Measurements from ENCODE around the gene PIK3C2A.
A peak's percentile ranks its signal among the peaks of the same experiment; 100 is the strongest.

Gene PIK3C2A

DNA sequence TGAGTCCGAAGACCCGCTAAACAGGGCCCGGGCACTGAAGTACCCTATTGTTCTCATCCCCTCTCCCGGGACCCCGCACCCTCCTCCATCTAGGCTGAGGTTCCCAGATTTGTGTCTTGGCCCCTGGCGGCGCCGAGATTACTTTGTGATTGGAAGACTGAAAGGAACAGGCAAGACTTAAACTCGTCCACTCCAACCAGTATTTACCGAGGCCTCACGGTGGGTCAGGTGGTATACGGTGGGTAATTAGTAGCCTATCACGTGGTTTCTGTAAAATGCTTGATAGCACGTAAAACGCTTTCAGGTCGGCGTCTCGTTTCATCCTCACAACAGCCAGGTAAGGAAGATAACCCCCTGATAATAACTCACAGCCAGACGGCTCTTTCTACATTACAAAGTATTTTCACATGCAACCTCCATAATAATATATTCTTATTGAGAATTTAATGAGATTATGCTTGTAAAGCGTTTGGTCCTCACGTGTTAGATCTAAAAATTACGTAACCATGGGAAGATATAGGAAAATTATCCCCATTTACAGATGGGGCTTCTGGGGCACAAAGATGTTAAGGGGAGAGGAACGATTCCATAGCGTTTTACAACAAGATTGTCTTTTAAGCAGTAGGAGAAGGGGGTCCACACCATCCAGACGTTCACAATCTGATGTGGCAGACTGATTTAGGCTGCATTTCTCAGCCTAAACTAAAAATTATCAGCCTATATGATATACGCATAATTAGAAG is 642 bp upstream of the PIK3C2A start:
- DNase-seq = peak; percentile 61

DNA sequence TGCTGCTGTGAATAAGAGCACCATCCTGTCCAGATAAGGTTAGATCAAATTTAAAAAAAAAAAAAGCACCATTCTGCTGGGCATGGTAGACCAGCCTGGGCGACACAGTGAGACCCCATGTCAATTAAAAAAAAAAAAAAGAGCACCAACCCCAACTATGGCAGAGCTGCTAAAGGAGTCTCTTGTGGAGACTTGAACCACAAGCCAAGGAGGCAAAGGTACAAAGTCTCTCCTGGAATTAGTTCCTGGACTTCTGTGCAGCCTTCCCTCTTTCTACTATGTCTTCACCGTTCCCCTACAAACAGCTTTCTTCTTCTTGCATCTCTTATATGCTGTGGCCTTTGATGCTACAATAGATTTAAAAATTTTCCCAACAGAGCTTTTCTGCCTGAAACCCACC is 1.3 kb downstream of the PIK3C2A start:
- DNase-seq = no peak

DNA sequence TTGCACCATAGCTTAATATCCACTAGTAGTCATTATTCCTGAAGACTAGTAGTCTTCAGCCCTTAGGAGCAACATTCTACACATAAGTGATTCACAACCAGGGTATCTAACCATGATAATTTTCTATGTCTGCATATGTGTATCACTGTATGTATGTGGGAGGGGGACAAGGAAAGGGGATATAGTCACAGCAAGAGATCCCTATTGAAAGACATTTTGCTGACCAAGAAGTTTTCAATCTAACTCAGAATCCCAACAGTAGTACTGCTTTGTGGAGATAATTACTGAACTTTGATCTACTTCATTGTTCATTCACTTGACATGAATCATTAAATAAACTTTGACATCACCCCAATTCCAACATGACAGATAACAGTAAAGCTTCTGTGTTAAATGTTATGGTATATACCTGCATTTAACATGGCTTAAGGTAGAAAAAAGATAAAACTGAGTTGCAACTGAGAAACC is 10.3 kb downstream of the PIK3C2A start:
- DNase-seq = no peak

DNA sequence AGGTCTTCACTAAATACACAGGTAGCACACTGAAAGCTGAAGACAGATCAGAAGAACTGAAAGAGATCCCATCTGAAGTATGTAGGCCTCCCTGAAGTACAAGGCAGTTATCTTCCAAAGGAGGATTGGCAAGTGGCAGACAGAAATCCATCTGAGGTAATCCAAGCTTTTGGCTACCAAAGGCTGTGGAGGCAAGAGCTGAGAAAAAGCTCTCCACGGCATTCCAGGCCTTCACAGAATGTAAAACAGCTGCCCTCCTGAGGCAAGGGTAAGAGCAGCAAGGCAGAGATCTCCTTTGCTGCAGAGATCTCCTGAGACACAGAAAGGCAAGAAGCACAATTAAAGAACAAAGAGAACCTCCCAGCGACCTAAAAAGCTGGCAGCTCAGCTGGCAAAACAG is 19.1 kb downstream of the PIK3C2A start:
- no peak for DNase-seq

DNA sequence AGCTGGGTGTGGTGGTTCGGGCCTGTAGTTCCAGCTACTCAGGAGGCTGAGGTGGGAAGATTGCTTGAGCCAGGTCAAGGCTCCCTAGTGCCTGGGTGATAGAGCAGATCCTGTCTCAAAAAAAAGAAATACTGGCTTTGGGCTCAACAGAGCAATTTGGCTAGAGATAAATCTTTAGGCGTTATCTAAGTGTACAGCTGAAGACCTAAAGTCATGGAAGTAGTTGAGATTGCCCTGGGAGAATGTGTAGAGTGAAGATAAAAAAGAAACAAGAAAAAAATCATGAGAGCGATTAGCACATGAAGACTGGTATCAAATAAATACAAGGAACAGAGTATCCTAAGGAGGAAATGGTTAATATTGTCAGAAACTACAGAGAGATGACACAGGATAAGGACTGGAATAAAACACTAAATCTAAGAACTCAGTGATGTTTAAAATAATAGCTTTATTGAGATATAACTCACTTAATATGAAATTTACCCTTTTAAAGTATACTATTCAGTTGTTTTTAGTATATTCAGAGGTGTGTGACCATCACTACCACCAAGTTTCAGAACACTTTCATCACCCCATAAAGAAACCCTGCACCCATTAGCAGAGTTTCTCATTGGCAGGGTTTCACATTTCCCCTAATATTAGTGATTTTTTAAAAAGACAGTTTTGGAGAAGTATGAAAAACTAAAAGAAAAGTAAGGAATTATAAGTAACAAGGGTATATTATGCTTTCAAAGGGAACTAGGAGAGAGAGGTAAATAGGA is 20.7 kb downstream of the PIK3C2A start:
- no peak for DNase-seq

DNA sequence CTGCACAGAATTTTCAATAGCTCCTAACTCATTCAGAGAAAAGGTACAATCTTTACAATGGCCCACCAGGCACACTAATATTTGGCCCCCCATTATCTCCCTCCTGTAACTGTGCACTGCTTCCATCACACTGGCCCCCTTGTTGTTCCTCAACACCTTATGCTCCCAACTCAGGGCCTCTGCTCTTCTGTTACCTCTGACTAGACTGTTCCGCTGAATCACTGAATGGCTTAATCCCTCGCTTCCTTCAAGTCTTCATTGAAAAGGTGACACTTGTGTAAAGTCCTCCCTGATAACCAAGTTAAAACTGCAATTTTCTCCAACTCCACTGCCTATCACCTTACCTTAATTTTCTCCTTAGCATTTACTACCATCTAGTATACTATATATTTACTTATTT is 21.8 kb downstream of the PIK3C2A start:
- no peak for DNase-seq

DNA sequence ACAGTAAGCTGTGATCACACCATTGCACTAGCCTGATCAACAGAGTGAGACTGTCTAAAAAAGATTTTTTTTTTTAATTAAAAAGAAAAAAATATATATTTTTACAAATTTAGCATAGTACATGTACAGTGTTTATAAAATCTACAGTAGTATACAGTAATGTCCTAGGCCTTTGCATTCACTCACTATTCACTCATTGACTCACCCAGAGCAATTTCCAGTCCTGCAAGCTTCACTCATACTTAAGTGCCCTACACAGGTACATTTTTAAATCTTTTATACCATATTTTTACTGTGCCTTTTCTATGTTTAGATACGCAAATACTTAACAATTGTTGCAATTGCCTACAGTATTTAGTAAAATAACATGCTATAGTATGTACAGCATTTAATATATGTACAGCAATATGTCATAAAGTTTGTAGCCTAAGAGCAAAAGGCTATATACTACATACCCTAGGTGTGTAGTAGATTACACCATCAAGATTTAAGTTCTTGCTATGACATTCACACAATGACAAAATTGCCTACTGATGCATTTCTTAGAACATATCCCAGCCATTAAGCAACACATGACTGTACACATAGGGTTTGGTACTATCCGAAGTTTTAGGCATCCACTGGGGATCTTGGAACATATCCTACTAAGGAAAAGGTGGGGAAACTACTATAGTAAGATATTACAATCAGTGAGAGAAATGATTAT is 22.8 kb downstream of the PIK3C2A start:
- DNase-seq = no peak

DNA sequence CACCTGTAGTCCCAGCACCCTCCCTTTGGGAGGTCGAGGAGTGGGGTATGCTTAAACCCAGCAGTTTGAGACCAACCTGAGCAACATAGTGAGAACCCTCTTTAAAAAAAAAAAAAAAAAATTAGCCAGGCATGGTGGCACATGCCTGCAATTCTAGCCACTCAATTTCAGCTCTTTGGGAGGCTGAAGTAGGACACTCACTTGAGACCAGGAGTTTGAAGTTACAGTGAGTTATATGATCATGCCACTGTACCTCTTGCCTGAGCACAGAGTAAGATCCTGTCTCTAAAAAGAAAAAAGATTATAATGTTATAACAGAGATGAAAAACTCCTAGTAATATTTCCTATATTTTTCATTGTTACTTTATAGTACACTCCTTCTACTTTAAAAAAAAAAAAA is 23.9 kb downstream of the PIK3C2A start:
- DNase-seq = no peak

DNA sequence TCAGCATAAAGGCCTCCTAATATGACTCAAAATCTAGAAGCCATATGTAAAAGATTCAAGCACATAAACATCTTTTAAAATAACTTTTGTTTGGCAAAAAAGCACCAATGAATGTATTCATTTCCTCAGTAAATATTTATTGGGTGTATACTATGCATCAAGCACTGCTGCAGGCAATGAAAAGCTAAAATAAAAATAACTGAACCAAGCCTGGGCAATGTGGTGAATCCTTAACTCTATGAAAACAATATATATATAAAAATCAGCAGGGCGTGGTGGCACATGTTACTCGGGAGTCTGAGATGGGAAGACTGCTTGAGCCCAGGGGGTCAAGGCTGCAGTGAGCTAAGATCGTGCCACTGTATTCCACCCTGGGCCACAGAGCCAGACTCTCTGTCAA is 27.8 kb downstream of the PIK3C2A start:
- no peak for DNase-seq

DNA sequence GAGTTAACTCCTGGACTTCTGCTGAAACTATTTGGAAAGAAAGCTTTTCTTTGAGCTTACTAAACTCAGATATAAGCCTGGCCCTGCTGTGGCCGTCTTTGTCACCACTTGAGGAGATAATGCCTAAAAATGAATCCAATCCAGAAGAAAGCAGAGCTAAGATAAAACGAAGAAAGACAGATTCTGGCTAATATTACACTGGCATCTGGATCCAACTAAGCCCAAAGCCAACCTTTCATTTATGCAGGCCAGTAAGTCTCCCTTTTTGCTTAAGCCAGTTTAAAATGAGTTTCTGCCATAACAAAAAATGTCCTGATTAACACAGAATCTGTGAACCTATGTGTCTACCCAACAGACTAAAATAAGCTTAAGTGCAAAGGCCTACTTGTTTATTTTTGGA is 34.5 kb downstream of the PIK3C2A start:
- DNase-seq = no peak

DNA sequence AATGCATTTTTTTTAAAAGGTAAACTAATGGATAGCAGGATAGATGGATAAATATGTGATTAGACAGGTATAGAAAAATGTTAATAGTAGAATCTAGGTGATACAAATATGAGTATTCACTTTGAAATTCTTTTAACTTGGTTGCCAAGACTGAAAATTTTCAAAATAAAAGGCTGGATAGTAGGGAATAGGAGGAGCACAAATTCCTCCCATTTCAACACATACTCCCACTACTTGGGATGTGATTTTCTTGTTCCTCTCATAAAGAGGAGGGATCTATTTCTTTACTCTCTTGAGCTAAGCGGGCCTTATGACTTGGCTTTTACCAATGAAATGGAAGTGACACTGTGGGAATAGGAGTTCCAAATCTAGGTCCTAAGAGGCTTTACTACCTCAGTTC is 35.9 kb downstream of the PIK3C2A start:
- no peak for DNase-seq

DNA sequence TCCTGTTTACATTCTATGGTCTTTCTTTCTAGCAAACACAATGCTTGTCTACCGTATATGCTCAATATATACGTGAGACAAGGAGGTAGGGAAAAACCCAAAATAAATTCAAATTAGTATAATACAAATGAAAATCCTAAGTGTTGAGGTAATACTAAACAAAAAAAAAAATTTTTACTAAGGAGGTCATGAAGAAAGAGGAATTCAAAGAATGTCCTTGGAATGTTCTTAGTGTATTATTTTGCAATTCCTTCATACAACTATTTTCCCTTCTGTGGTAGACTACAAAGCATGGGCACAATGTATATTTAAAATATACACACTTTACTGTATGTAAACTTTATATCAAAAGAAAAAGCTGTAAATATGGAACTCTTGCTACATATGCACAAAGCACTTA is 36.4 kb downstream of the PIK3C2A start:
- no peak for DNase-seq

DNA sequence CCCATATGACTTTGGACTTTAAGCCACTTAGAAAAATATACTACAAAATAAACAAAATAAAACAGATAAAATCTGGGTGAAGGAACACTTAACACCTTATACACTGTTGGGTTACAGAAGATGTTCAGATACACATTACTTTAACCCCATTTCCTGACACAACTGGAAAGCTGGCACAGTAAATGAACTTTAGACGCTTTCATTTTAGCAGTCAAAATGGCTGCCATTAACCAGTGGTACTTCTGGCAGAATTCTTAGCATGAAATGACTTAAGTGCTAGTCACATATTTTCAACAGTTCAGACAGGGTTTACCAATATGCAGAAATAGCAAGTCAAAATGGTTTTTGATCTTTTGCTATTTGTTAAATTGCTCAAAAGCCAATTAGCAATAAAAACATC is 37.9 kb downstream of the PIK3C2A start:
- no peak for DNase-seq

DNA sequence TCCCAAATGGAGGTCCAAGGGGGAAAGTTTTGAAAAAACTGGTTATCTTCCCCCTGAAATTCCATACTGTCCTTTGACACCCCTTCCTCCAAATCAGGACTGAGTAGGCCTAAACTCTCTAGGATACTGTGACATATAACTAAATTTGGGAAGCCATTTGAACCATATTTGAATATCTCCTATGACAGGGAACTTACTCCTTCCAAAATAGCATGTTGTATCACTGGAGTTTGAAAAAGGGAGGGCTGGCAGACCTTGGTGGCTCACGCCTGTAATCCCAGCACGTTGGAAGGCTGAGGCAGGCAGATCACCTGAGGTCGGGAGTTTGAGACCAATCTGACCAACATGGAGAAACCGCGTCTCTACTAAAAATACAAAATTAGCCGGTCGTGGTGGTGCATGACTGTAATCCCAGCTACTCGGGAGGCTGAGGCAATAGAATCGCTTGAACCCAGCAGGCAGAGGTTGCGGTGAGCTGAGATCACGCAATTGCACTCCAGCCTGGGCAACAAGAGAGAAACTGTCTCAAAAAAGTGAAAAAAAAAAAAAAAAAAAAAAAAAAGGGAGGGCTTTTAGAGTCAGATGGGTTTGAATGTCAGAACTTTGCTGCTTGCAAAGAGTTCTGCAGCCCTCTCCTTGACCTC is 42.4 kb downstream of the PIK3C2A start:
- DNase-seq = no peak

DNA sequence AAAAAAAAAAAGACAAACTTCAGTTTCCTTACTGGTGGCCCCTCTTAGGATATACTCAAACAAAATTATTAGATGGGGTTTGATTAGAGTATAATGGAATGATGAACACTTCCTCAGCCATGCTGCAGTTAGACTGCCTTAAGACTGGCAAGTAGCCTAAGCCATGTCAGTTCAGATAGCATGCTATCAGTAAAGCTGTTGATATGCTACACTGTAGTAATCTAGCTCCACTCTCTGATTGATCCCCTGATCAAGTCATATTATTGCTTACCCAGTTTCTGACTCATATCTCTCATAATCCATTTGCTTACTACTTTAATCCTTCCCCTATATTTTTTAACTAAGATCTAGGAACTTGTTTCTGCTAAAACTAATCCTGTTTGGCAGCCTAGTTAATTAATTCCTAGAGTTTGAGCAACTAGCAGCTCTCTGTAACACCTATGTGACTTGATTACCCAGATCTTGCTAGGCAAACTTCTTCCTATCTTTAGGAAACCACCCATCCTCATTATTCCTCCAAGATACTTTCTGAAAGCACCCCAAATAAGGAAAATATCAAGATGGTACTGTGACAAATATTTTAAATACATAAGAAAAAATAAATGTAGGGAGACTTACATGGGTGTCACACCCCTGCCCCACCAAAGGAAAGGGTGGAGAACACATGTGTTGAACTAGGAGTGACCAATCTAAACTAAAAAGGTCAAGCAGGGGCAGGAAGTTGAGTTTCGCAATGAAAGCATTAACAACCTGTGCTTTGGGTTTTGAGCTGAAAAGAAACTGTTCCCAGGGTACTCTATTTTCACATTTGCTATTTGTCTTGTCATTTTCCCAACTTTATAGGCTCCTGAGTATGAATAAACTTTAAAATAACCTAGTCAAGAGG is 43.2 kb downstream of the PIK3C2A start:
- no peak for DNase-seq

DNA sequence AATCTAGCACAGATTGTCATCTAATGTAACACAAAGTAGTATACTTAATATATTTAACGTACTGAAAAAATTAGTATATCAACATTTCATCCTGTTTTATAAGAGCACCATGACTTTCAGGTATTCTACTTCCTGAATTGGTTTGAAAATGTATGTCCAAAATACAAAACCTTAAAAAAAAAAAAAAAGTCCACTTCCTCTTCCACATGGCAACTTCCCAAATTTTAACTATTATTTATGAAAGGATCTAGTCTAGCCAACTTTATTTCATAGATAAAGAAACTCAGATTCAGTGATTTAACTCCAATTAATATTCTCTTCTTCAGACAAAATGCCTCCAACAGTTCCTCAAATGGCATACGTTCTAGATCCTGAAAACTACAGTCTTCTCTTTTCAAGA is 44.0 kb downstream of the PIK3C2A start:
- DNase-seq = no peak

DNA sequence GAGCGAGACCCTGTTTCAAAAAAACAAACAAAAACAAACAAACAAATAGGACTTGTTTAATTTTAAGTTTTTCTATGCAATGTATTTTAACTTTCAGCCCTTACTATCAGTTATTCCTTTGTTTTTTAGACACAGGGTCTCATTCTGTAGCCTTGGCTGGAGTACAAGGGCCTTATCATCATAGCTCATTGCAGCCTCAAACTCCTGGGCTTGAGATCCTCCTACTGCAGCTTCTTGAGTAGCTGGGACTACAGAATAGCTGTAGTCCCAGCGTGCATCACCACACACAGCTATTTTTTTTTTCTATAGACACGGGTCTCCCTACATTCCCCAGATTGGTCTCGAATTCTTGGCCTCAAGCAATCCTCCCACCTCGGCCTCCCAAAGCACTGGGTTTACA is 44.5 kb downstream of the PIK3C2A start:
- no peak for DNase-seq

DNA sequence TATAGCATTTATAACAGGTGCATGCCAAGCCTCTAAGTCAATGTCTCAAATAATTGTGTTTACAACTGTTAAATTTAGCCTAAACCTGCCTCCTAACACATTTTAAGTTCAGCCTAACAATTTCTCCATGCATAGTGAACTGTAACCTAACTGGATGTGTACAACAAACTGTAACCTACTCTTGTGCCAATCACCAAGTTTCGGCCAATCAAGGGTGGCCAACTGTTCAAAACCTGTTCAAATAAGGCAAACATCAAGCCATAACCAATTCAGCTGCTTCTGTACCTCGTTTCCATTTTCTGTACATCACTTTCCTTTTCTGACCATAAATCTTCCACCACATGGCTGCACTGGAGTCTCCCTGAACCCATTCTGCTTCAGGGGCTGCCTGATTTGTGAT is 45.4 kb downstream of the PIK3C2A start:
- no peak for DNase-seq

DNA sequence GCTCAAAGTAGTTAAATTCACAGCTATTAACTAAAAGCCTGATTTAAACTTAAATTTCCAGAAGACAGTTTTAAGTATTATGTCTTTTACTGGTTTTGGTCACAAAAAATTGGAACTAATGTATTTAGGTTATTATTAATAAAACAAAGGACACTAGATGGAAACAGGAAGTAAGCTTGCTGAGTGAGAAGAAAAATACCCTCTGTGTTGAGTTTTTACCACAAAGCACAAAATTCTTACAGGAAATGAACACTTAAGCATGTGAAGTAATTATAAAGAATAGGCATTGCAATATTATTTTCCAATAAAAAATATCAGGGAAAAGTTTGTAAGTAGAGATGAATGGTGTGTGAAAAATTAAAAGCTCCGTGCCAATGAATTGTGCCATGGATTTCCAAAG is 46.3 kb downstream of the PIK3C2A start:
- no peak for DNase-seq

DNA sequence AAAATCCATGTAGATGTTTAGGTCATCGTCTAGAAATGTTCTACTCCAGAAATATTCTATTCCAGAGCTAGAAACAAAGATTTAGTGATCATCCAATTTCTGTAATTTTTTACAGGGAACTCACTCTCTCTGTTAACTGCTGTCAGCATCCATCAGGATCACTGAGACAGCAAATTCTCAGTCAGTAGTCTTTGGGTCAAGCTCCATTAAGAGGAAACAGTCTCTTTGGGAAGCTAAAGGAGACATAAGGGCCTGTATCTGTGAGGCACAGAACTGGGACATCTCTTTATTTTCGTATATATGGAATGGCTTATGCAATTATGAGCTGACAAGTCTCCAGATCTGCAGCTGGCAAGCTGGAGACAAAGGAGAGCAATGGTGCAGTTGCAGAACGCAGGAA is 48.3 kb downstream of the PIK3C2A start:
- DNase-seq = no peak
